ENCODE data around the gene CRIM1.
"Not testable (repeated sequence)": the region's sequence is repeated elsewhere in the genome, so short reads cannot be mapped to it uniquely, and the experiment has no call there.

The CRIM1 gene, protein sequence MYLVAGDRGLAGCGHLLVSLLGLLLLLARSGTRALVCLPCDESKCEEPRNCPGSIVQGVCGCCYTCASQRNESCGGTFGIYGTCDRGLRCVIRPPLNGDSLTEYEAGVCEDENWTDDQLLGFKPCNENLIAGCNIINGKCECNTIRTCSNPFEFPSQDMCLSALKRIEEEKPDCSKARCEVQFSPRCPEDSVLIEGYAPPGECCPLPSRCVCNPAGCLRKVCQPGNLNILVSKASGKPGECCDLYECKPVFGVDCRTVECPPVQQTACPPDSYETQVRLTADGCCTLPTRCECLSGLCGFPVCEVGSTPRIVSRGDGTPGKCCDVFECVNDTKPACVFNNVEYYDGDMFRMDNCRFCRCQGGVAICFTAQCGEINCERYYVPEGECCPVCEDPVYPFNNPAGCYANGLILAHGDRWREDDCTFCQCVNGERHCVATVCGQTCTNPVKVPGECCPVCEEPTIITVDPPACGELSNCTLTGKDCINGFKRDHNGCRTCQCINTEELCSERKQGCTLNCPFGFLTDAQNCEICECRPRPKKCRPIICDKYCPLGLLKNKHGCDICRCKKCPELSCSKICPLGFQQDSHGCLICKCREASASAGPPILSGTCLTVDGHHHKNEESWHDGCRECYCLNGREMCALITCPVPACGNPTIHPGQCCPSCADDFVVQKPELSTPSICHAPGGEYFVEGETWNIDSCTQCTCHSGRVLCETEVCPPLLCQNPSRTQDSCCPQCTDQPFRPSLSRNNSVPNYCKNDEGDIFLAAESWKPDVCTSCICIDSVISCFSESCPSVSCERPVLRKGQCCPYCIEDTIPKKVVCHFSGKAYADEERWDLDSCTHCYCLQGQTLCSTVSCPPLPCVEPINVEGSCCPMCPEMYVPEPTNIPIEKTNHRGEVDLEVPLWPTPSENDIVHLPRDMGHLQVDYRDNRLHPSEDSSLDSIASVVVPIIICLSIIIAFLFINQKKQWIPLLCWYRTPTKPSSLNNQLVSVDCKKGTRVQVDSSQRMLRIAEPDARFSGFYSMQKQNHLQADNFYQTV

DNA sequence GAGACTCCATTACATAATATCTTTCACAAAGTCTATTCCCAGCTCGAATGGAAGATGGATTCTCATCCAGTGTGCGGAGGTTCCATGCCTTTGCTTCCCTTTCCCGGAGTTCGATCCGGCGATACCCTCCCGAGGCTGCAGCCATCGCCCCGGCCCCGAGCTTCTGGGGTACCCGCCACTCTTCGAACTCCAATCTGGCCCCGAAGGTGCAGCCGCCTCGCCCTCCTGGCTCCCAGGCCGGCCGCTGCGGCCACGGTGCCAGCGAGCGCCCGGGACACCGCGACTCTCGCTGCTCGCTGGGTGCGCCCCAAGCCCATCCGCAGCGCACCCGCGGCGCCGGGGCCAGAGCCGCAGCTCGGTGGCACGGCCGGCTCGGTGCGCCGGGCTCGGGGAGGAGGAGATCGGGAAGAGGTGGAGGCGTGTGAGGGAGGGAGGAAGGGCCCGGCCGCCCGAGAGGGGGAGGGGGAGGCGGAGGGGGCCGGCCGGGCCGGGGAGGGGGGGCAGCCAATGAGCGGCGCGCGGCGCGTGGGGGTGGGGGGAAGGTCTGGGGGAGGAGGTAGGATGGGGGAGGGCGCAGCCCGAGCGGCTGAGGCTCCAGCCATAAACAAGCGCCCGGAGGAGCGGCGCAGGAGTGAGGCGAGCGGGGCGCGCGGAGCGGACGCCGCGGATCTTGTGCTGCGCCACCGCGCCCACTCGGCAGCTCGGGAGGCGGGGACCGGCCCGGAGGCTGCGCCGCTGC, at the start of gene CRIM1:
TSS of gene CRIM1 (plus strand) at position 628 of the 739 bp plus-strand sequence. CDS start 515 bp downstream, outside the sequence.
- intact Hi-C loops (cut with DNase I; ENCODE audit: low total_unique reads) = loop anchor here (5.0 kb wide), 1 partner anchor 102 kb away; no protein-coding TSS in a partner anchor
- Histone ChIP-seq H3K4me3 (peak within 1 kb of the TSS; percentile 94), H3K27me3 (no peaks in the 10 kb centered on the region), H3K27ac (peak within 1 kb of the TSS; percentile 92 to 97), H3K9me3 (no peaks in the 10 kb centered on the region), H3K36me3 (no peaks in the 10 kb centered on the region), H3K4me1 (peaks cover 0 to 52% (median 22%) of the 10 kb centered on the region in 4 donors)
- DNase-seq = peak; percentile 88 to 95
- TF ChIP-seq, protein P1, sequence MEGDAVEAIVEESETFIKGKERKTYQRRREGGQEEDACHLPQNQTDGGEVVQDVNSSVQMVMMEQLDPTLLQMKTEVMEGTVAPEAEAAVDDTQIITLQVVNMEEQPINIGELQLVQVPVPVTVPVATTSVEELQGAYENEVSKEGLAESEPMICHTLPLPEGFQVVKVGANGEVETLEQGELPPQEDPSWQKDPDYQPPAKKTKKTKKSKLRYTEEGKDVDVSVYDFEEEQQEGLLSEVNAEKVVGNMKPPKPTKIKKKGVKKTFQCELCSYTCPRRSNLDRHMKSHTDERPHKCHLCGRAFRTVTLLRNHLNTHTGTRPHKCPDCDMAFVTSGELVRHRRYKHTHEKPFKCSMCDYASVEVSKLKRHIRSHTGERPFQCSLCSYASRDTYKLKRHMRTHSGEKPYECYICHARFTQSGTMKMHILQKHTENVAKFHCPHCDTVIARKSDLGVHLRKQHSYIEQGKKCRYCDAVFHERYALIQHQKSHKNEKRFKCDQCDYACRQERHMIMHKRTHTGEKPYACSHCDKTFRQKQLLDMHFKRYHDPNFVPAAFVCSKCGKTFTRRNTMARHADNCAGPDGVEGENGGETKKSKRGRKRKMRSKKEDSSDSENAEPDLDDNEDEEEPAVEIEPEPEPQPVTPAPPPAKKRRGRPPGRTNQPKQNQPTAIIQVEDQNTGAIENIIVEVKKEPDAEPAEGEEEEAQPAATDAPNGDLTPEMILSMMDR (IDR thresholded peaks at IDR 0.05) = no peak

DNA sequence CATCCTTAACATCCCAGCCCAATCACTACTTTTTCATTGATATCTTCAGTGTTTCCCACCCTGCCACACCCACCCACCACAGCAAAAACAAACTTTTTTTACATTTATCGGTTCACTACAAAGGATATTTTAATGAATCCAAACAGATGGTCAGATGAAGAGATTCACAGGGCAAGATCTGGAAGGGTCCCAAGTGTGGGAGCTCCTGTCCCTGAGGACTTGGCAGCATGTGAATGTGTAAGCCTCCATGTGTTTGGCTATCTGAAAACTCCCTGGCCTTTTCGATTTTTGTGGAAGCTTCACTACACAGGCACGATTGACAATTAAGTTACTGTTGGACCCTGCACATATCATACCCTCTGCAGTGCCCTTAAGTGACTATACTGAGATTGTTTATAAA, 48.1 kb upstream of the CRIM1 start:
- DNase-seq = no peak
- Histone ChIP-seq H3K4me3 (no peak overlapping the region), H3K27ac (no peak overlapping the region), H3K36me3 (no peaks in the 10 kb centered on the region), H3K9me3 (no peaks in the 10 kb centered on the region), H3K27me3 (no peaks in the 10 kb centered on the region), H3K4me1 (no peaks in the 10 kb centered on the region)
- TF ChIP-seq, protein P1 (IDR thresholded peaks at IDR 0.05) = no peak
- intact Hi-C loops (cut with DNase I; ENCODE audit: low total_unique reads) = no loop called here

DNA sequence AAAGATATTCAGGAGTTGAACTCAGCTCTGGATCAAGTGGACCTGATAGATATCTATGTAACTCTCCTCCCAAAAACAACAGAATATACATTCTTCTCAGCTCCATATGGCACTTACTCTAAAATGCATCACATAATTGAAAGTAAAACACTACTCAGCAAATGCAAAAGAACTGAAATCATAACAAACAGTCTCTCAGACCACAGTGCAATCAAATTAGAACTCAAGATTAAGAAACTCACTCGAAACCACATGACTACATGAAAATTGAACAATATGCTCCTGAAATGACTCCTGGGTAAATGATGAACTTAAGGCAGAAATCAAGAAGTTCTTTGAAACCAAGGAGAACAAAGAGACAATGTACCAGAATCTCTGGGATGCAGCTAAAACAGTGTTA, 45.1 kb upstream of the CRIM1 start:
- H3K27me3 ChIP-seq; H3K36me3 ChIP-seq; H3K4me3 ChIP-seq; intact Hi-C loops (cut with DNase I; ENCODE audit: low total_unique reads); H3K4me1 ChIP-seq; H3K9me3 ChIP-seq; DNase-seq; H3K27ac ChIP-seq: not testable (repeated sequence)

DNA sequence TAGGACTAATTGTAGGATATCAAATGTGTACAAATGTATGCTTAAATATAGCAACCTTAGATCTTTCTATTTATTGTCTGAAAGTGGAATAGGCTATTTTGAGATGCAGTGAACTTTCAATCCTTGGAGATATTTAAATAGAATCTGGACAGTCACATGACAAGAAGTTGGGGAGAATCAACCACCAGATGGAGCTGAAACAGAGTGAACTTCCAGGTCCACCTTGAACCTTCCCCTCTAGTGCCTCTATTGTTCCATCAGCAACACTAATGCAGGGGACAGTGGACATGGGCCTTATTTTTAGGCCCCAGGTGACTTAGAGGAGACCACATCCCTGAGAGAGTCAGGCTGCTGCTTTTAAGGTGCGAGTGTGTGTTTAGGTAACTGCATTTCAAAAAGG, 37.0 kb upstream of the CRIM1 start:
- Histone ChIP-seq H3K4me1 (no peaks in the 10 kb centered on the region), H3K9me3 (no peaks in the 10 kb centered on the region), H3K27me3 (peaks cover 0 to 3% of the 10 kb centered on the region in 2 donors), H3K36me3 (no peaks in the 10 kb centered on the region), H3K4me3 (no peak overlapping the region), H3K27ac (no peak overlapping the region)
- intact Hi-C loops (cut with DNase I; ENCODE audit: low total_unique reads) = no loop called here
- DNase-seq = no peak
- TF ChIP-seq, protein P1 (IDR thresholded peaks at IDR 0.05) = no peak

DNA sequence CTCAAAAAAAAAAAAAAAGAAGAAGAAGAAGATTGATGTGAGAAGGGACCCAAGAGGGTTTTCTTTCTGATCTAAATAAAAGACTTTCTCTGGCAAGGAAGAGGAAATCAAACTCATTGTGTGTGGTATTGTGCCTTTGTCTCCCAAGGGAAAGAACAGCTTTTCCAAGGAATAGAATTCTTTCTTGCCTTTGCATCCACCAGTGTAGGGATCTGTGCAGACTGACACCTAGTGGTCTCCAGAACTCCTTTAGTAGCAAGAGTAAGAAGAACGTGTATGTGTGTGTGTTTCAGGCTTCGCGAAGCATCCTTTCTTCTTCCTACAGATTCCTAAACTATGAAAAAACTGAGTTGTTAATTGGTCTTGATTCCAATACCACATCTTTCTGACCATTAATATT, 33.5 kb upstream of the CRIM1 start:
- intact Hi-C loops (cut with DNase I; ENCODE audit: low total_unique reads) = no loop called here
- no peaks in the 10 kb centered on the region for H3K36me3 ChIP-seq
- H3K4me1 ChIP-seq = no peaks in the 10 kb centered on the region
- no peaks in the 10 kb centered on the region for H3K27me3 ChIP-seq
- TF ChIP-seq, protein P1 (IDR thresholded peaks at IDR 0.05) = peak in 1 of 2 experiments; percentile 8
- no peak for DNase-seq
- H3K4me3 ChIP-seq = no peak overlapping the region
- no peak overlapping the region for H3K27ac ChIP-seq
- H3K9me3 ChIP-seq = no peaks in the 10 kb centered on the region
